ENCODE results near the gene ZNF277.

Gene ZNF277

DNA sequence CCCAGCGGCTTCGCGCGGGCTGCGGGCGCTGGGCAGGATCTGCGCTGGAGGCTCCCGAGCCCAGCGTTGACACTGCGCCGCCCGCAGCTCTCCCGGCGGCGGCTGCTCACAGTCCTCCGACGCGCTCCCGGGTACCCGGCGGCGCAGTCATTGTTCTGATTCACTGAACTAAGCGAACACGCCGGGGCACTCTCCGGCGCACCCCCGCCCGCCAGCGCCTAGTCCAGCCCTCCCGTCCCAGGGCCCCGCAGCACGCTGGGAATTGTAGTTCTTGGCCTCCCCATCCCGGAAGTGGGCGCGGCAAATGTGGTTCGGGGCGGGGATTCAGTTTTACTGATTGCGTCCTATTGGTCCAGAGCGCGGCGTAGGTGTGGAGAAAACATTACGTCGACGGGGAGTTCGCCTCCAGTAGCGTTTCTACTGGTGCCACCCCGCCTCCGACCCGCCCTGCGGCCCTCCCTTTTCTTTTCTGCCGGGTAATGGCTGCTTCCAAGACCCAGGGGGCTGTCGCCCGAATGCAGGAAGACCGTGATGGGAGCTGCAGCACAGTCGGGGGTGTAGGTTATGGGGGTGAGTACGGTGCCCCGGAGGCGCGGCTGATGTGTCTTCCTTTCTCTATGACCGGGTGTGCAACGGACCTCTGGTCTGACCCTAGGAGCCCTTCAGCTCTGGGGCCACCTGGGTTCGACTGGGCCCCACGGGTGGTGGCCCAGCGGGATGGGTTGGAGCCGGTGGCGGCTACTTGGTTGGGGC lies at the start of gene ZNF277, which contains the start of gene DOCK4 (continued):
- TF ChIP-seq, protein P1, sequence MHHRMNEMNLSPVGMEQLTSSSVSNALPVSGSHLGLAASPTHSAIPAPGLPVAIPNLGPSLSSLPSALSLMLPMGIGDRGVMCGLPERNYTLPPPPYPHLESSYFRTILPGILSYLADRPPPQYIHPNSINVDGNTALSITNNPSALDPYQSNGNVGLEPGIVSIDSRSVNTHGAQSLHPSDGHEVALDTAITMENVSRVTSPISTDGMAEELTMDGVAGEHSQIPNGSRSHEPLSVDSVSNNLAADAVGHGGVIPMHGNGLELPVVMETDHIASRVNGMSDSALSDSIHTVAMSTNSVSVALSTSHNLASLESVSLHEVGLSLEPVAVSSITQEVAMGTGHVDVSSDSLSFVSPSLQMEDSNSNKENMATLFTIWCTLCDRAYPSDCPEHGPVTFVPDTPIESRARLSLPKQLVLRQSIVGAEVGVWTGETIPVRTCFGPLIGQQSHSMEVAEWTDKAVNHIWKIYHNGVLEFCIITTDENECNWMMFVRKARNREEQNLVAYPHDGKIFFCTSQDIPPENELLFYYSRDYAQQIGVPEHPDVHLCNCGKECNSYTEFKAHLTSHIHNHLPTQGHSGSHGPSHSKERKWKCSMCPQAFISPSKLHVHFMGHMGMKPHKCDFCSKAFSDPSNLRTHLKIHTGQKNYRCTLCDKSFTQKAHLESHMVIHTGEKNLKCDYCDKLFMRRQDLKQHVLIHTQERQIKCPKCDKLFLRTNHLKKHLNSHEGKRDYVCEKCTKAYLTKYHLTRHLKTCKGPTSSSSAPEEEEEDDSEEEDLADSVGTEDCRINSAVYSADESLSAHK (tag by site-specific recombination; IDR thresholded peaks at IDR 0.05) = no peak; the same call in 1 of the 2 replicates
- TF ChIP-seq KLF8 (tag by site-specific recombination; IDR thresholded peaks at IDR 0.05) (peak; percentile 93), ZNF600 (tag by site-specific recombination; IDR thresholded peaks at IDR 0.05) (peak; percentile 69), ZNF473 (tag by site-specific recombination; IDR thresholded peaks at IDR 0.05) (no peak), ZNF677 (tag by site-specific recombination; IDR thresholded peaks at IDR 0.05) (no peak), ZSCAN30 (tag by site-specific recombination; IDR thresholded peaks at IDR 0.05) (peak; percentile 88), ZXDB (tag by site-specific recombination; IDR thresholded peaks at IDR 0.05) (0 out of 2 replicates have a peak, but pooled peaks have one; percentile 67), ZNF777 (tag by site-specific recombination; IDR thresholded peaks at IDR 0.05; ENCODE audit: borderline replicate concordance) (0 out of 2 replicates have a peak, but pooled peaks have one; percentile 18), ZNF16 (tag by site-specific recombination; IDR thresholded peaks at IDR 0.05; ENCODE audit: low read depth) (no peak), ZFP37 (tag by site-specific recombination; IDR thresholded peaks at IDR 0.05) (peak; percentile 66; the same call in 1 of the 2 replicates), SP7 (tag by site-specific recombination; IDR thresholded peaks at IDR 0.05) (peak; percentile 37; the same call in 1 of the 2 replicates), BCL11A (tag by site-specific recombination; IDR thresholded peaks at IDR 0.05; ENCODE audit: low read depth) (no peak), ZNF155 (tag by site-specific recombination; IDR thresholded peaks at IDR 0.05) (no peak), TRIM28 (IDR thresholded peaks at IDR 0.05; ENCODE audit: borderline replicate concordance, low read length) (peak; percentile 55; the same call in 1 of the 2 replicates), ZNF10 (tag by site-specific recombination; IDR thresholded peaks at IDR 0.05) (0 out of 2 replicates have a peak, but pooled peaks have one; percentile 9), ZNF335 (tag by site-specific recombination; conservative IDR thresholded peaks at IDR 0.05) (peak; percentile 93), YY2 (tag by site-specific recombination; IDR thresholded peaks at IDR 0.05) (peak; percentile 85)
- TF ChIP-seq, protein P2, sequence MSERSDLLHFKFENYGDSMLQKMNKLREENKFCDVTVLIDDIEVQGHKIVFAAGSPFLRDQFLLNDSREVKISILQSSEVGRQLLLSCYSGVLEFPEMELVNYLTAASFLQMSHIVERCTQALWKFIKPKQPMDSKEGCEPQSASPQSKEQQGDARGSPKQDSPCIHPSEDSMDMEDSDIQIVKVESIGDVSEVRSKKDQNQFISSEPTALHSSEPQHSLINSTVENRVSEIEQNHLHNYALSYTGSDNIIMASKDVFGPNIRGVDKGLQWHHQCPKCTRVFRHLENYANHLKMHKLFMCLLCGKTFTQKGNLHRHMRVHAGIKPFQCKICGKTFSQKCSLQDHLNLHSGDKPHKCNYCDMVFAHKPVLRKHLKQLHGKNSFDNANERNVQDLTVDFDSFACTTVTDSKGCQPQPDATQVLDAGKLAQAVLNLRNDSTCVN (tag by site-specific recombination; optimal IDR thresholded peaks at IDR 0.05) = peak; percentile 90
- TF ChIP-seq, protein P3, sequence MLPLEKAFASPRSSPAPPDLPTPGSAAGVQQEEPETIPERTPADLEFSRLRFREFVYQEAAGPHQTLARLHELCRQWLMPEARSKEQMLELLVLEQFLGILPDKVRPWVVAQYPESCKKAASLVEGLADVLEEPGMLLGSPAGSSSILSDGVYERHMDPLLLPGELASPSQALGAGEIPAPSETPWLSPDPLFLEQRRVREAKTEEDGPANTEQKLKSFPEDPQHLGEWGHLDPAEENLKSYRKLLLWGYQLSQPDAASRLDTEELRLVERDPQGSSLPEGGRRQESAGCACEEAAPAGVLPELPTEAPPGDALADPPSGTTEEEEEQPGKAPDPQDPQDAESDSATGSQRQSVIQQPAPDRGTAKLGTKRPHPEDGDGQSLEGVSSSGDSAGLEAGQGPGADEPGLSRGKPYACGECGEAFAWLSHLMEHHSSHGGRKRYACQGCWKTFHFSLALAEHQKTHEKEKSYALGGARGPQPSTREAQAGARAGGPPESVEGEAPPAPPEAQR (tag by site-specific recombination; IDR thresholded peaks at IDR 0.05) = no peak
- TF ChIP-seq, protein P4, sequence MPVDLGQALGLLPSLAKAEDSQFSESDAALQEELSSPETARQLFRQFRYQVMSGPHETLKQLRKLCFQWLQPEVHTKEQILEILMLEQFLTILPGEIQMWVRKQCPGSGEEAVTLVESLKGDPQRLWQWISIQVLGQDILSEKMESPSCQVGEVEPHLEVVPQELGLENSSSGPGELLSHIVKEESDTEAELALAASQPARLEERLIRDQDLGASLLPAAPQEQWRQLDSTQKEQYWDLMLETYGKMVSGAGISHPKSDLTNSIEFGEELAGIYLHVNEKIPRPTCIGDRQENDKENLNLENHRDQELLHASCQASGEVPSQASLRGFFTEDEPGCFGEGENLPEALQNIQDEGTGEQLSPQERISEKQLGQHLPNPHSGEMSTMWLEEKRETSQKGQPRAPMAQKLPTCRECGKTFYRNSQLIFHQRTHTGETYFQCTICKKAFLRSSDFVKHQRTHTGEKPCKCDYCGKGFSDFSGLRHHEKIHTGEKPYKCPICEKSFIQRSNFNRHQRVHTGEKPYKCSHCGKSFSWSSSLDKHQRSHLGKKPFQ (tag by site-specific recombination; IDR thresholded peaks at IDR 0.05) = no peak
- TF ChIP-seq, protein P5, sequence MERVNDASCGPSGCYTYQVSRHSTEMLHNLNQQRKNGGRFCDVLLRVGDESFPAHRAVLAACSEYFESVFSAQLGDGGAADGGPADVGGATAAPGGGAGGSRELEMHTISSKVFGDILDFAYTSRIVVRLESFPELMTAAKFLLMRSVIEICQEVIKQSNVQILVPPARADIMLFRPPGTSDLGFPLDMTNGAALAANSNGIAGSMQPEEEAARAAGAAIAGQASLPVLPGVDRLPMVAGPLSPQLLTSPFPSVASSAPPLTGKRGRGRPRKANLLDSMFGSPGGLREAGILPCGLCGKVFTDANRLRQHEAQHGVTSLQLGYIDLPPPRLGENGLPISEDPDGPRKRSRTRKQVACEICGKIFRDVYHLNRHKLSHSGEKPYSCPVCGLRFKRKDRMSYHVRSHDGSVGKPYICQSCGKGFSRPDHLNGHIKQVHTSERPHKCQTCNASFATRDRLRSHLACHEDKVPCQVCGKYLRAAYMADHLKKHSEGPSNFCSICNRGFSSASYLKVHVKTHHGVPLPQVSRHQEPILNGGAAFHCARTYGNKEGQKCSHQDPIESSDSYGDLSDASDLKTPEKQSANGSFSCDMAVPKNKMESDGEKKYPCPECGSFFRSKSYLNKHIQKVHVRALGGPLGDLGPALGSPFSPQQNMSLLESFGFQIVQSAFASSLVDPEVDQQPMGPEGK (tag by site-specific recombination; IDR thresholded peaks at IDR 0.05) = peak; percentile 83
